Type B pancreatic cell (in vitro differentiated cells): Measurements from ENCODE around the gene GPR160. TPM values are rescaled to one million over a fixed set of nuclear protein-coding genes. Genes with fewer than 3 reads are reported as not detected.

ENCODE experiments used
- DNase-seq: peaks from one replicate; pipeline ENCODE4 v3.0.0; 2021; ENCODE audit warnings: mixed read lengths; ENCODE audit not compliant: unreplicated experiment; ENCODE audit errors: extremely low spot score
- H3K27ac Mint-ChIP-seq: 2 replicates; pipeline ENCODE4 v1.8.0; 2021; ENCODE audit warnings: mild to moderate bottlenecking, mixed read lengths
- H3K27me3 Mint-ChIP-seq: 2 replicates; pipeline ENCODE4 v1.8.0; 2021; ENCODE audit warnings: mixed read lengths
- H3K36me3 Mint-ChIP-seq: 2 replicates; pipeline ENCODE4 v1.8.0; 2021; ENCODE audit warnings: mixed read lengths
- H3K4me1 Mint-ChIP-seq: one replicate; pipeline ENCODE4 v1.8.0; 2021; ENCODE audit warnings: mixed read lengths; ENCODE audit not compliant: unreplicated experiment
- H3K4me3 Mint-ChIP-seq: 2 replicates; pipeline ENCODE4 v1.8.0; 2021; ENCODE audit warnings: mild to moderate bottlenecking, mixed read lengths
- H3K9me3 Mint-ChIP-seq: 2 replicates; pipeline ENCODE4 v1.8.0; 2021; ENCODE audit warnings: mixed read lengths
- CTCF ChIP-seq: fragments of 200-600 bp; sonication (generic); conservative IDR thresholded peaks from 2 replicates; pipeline ENCODE4 v1.5.0; 2021; ENCODE audit warnings: antibody characterized with exemption, mild to moderate bottlenecking
- total RNA-seq: library from RNA; stranded (reverse); gene quantifications from 2 replicates; pipeline ENCODE4 v1.2.1, GENCODE V29; 2021; ENCODE audit warnings: low replicate concordance

The GPR160 gene
- total RNA-seq, 1 donor from 2014 or later: 7.3 TPM

DNA sequence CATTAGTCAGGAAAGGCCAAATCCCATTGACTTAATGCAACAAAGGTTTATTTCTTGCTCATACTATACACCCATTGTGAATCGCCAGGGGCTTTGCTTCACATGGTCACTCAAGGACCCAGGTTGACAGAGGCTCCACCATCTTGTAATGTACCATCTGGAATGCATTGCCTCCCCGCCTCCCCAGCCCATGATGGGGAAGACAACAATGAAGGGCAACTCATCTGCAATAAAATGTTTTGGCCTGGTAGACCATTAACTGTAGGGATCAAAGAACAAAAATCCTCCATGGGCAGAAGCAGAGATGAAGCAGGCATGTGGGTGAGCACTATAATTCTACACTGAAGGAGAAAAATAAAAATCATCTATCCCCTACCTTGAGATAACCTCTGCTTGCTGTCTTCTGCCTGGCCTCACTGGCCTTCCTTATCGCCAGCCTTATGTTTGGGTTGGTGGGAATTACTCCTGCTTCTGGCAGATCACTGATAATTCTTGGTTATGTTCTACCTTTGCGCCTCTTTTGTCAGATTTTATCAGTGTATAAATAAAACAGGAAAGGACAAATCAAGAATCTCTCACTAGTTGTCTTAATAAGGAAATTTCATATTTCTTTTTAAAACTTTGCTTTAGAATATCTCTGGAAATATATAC is 37.8 kb downstream of the GPR160 start:
- no peak overlapping the region for H3K4me3 Mint-ChIP-seq
- no peaks in the 10 kb centered on the region for H3K27me3 Mint-ChIP-seq
- TF ChIP-seq CTCF: no peak
- H3K9me3 Mint-ChIP-seq: peaks cover 4% of the 10 kb centered on the region
- no peak overlapping the region for H3K27ac Mint-ChIP-seq
- DNase-seq: no peak
- peaks cover 10% of the 10 kb centered on the region for H3K36me3 Mint-ChIP-seq
- H3K4me1 Mint-ChIP-seq: peaks cover 17% of the 10 kb centered on the region

GRCh38 chr3:170076715-170077238 is 39.0 kb downstream of the GPR160 start:
- peaks cover 4% of the 10 kb centered on the region for H3K9me3 Mint-ChIP-seq
- peaks cover 13% of the 10 kb centered on the region for H3K36me3 Mint-ChIP-seq
- no peaks in the 10 kb centered on the region for H3K27me3 Mint-ChIP-seq
- DNase-seq: no peak
- H3K4me3 Mint-ChIP-seq: no peak overlapping the region
- no peak overlapping the region for H3K27ac Mint-ChIP-seq
- TF ChIP-seq CTCF: no peak
- peaks cover 17% of the 10 kb centered on the region for H3K4me1 Mint-ChIP-seq

- H3K27me3 Mint-ChIP-seq: no peaks in the 10 kb centered on the region
- DNase-seq: no peak
- H3K36me3 Mint-ChIP-seq: peaks cover 14% of the 10 kb centered on the region
- H3K9me3 Mint-ChIP-seq: peaks cover 4% of the 10 kb centered on the region
- TF ChIP-seq CTCF: no peak
- no peak overlapping the region for H3K4me3 Mint-ChIP-seq
- peaks cover 17% of the 10 kb centered on the region for H3K4me1 Mint-ChIP-seq
- H3K27ac Mint-ChIP-seq: no peak overlapping the region
Measured at GRCh38 chr3:170077361-170077760, 39.6 kb downstream of the GPR160 start.

- no peak for DNase-seq
- Mint-ChIP-seq H3K27ac (peak overlapping the region; percentile 9), H3K9me3 (peaks cover 5% of the 10 kb centered on the region)
Measured at GRCh38 chr3:170078620-170079281, 41.0 kb downstream of the GPR160 start.

GRCh38 chr3:170079536-170080165 is 41.9 kb downstream of the GPR160 start:
- peak overlapping the region; percentile 17 for H3K27ac Mint-ChIP-seq
- H3K9me3 Mint-ChIP-seq: peaks cover 5% of the 10 kb centered on the region
- DNase-seq: no peak
- H3K27me3 Mint-ChIP-seq: no peaks in the 10 kb centered on the region
- H3K36me3 Mint-ChIP-seq: peaks cover 19% of the 10 kb centered on the region
- H3K4me3 Mint-ChIP-seq: peak overlapping the region; percentile 37
- H3K4me1 Mint-ChIP-seq: peaks cover 21% of the 10 kb centered on the region
- TF ChIP-seq CTCF: no peak

More at GRCh38 chr3:170078620-170079281, 41.0 kb downstream of the GPR160 start:
- Mint-ChIP-seq H3K27me3 (no peaks in the 10 kb centered on the region), H3K36me3 (peaks cover 19% of the 10 kb centered on the region), H3K4me1 (peaks cover 21% of the 10 kb centered on the region), H3K4me3 (no peak overlapping the region)
- peak; percentile 26 for TF ChIP-seq CTCF
